OCI-LY7 (cell line): ENCODE measurements around the gene TEKTIP1. TPM values are rescaled to one million over a fixed set of nuclear protein-coding genes. Genes with fewer than 3 reads are reported as not detected.

Experiments
- BruUV-seq: library from RNA; stranded (reverse); fragments of 400-500 nt; replicated peaks from 2 replicates; lab custom pipeline; 2021; lab: Mats Ljungman, UMichigan
- CTCF ChIA-PET: fragments of 300-600 bp; sonication (Branson Sonifier 250); formaldehyde crosslinking; loops from one replicate; lab custom pipeline; 2022; ENCODE audit warnings: antibody characterized with exemption; ENCODE audit not compliant: unreplicated experiment; lab: Charles Lee
- POLR2A ChIA-PET: fragments of 300-600 bp; sonication (Branson Sonifier 250); formaldehyde crosslinking; loops from one replicate; lab custom pipeline; 2022; ENCODE audit warnings: antibody characterized with exemption; lab: Charles Lee
- DNase-seq: peaks from one replicate; pipeline ENCODE4 v3.0.0-alpha.2; 2015; ENCODE audit warnings: low spot score
- H2AFZ ChIP-seq: fragments of 200-600 bp; sonication (generic), shearing (Covaris generic); 2 replicates; pipeline ENCODE4 v1.6.1; 2014; ENCODE audit warnings: mild to moderate bottlenecking, antibody characterized with exemption, low read length, moderate library complexity
- H3K27ac ChIP-seq: fragments of 200-600 bp; sonication (generic); 2 replicates; pipeline ENCODE4 v1.5.1; 2014; ENCODE audit warnings: mixed run types, low read depth, mild to moderate bottlenecking, moderate library complexity, low read length, inconsistent platforms; ENCODE audit not compliant: poor library complexity, severe bottlenecking
- H3K36me3 ChIP-seq: fragments of 200-600 bp; sonication (generic); 2 replicates; pipeline ENCODE4 v1.6.1; 2014; ENCODE audit warnings: mild to moderate bottlenecking, antibody characterized with exemption, low read length, moderate library complexity, mixed read lengths; ENCODE audit not compliant: insufficient read depth
- H3K4me1 ChIP-seq: fragments of 200-600 bp; sonication (generic); 2 replicates; pipeline ENCODE4 v1.5.1; 2014; ENCODE audit warnings: mild to moderate bottlenecking, low read length; ENCODE audit not compliant: insufficient read depth, poor library complexity, severe bottlenecking
- H3K4me2 ChIP-seq: fragments of 200-600 bp; sonication (generic); 2 replicates; pipeline ENCODE4 v1.6.1; 2014; ENCODE audit warnings: mild to moderate bottlenecking, low read length
- H3K4me3 ChIP-seq: fragments of 200-600 bp; sonication (generic); 2 replicates; pipeline ENCODE4 v1.5.1; 2014; ENCODE audit warnings: mild to moderate bottlenecking, low read depth, low read length; ENCODE audit not compliant: poor library complexity, severe bottlenecking
- H3K79me2 ChIP-seq: fragments of 200-600 bp; sonication (generic); 2 replicates; pipeline ENCODE4 v1.6.1; 2016; ENCODE audit warnings: low read depth, mild to moderate bottlenecking, low read length, moderate library complexity, mixed read lengths; ENCODE audit not compliant: insufficient read depth
- H3K9me2 ChIP-seq: fragments of 200-600 bp; sonication (generic); 2 replicates; pipeline ENCODE4 v1.6.1; 2016; ENCODE audit warnings: mild to moderate bottlenecking, low read length, mixed read lengths; ENCODE audit not compliant: insufficient read depth
- H3K9me3 ChIP-seq: fragments of 200-600 bp; sonication (generic); 2 replicates; pipeline ENCODE4 v1.6.1; 2014; ENCODE audit warnings: mild to moderate bottlenecking, mixed run types, low read length, mixed read lengths
- H4K20me1 ChIP-seq: fragments of 200-600 bp; sonication (generic); 2 replicates; pipeline ENCODE4 v1.6.1; 2014; ENCODE audit warnings: mild to moderate bottlenecking, antibody characterized with exemption, low read length, moderate library complexity, mixed read lengths; ENCODE audit not compliant: insufficient read depth
- EZH2phosphoT487 ChIP-seq: fragments of 200-600 bp; sonication (generic); IDR thresholded peaks from 2 replicates; pipeline ENCODE4 v1.6.1; 2018; ENCODE audit warnings: low read depth, borderline replicate concordance, mild to moderate bottlenecking, mixed run types, antibody characterized with exemption, low read length, moderate library complexity, mixed read lengths
- intact Hi-C: fragments of 100-400 bp; cut with micrococcal nuclease; formaldehyde crosslinking; loops from one replicate; pipeline ENCODE4 v1.10.0; 2022; ENCODE audit not compliant: unreplicated experiment
- total RNA-seq, 2 experiments: library from RNA; depleted of rRNA in 1 of 2; stranded (reverse); fragments of >200 nt in 1 of 2; shearing (Covaris generic) in 1 of 2; gene quantifications; 2 replicates each; pipeline ENCODE4 v1.2.3, GENCODE V29; 2014 to 2022
- TF ChIP-seq, protein P1 (sequence below): fragments of 200-600 bp; sonication (generic); conservative IDR thresholded peaks from 2 replicates; pipeline ENCODE4 v1.5.1; 2014; ENCODE audit warnings: mild to moderate bottlenecking, antibody characterized with exemption, low read length, moderate library complexity, mixed read lengths

TEKTIP1 gene
- total RNA-seq, 2 experiments from 2014 or later = 0.44 to 7.0 TPM

DNA sequence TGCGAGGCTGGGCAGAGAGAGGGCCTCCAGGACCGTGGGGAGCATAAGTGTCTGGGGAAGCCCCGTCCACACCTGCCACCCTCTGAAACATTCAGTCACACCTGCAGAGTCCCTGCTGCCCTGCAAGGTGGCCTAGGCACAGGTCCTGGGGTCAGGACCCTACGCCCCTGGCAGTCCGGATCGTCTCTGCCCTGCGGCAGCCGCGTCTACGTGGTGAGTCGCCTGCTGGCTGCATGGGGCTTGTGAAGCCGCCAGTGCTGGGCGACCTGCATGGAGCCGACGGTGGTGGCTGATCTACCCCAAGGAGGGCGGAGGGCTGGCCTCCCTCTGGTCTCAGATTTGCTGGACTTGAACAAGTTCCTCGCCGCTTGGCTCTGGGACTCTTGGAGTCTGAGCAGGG lies 19.8 kb upstream of the TEKTIP1 start:
- BruUV-seq = no TSS peak
- Histone ChIP-seq H3K4me1 (peaks cover 16% of the 10 kb centered on the region), H3K27ac (no peak overlapping the region), H3K4me3 (no peak overlapping the region), H3K9me2 (no peaks in the 10 kb centered on the region), H3K4me2 (no peak overlapping the region), H3K79me2 (peaks cover 4% of the 10 kb centered on the region; the same call in 1 of the 2 replicates), H3K36me3 (peaks cover 48% of the 10 kb centered on the region), H3K9me3 (no peaks in the 10 kb centered on the region), H2AFZ (no peak overlapping the region), H4K20me1 (no peaks in the 10 kb centered on the region)
- no peak for DNase-seq
- intact Hi-C loops = no loop called here
- POLR2A ChIA-PET = no interaction called here
- TF ChIP-seq, protein P1, sequence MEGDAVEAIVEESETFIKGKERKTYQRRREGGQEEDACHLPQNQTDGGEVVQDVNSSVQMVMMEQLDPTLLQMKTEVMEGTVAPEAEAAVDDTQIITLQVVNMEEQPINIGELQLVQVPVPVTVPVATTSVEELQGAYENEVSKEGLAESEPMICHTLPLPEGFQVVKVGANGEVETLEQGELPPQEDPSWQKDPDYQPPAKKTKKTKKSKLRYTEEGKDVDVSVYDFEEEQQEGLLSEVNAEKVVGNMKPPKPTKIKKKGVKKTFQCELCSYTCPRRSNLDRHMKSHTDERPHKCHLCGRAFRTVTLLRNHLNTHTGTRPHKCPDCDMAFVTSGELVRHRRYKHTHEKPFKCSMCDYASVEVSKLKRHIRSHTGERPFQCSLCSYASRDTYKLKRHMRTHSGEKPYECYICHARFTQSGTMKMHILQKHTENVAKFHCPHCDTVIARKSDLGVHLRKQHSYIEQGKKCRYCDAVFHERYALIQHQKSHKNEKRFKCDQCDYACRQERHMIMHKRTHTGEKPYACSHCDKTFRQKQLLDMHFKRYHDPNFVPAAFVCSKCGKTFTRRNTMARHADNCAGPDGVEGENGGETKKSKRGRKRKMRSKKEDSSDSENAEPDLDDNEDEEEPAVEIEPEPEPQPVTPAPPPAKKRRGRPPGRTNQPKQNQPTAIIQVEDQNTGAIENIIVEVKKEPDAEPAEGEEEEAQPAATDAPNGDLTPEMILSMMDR = no peak
- CTCF ChIA-PET = no interaction called here

DNA sequence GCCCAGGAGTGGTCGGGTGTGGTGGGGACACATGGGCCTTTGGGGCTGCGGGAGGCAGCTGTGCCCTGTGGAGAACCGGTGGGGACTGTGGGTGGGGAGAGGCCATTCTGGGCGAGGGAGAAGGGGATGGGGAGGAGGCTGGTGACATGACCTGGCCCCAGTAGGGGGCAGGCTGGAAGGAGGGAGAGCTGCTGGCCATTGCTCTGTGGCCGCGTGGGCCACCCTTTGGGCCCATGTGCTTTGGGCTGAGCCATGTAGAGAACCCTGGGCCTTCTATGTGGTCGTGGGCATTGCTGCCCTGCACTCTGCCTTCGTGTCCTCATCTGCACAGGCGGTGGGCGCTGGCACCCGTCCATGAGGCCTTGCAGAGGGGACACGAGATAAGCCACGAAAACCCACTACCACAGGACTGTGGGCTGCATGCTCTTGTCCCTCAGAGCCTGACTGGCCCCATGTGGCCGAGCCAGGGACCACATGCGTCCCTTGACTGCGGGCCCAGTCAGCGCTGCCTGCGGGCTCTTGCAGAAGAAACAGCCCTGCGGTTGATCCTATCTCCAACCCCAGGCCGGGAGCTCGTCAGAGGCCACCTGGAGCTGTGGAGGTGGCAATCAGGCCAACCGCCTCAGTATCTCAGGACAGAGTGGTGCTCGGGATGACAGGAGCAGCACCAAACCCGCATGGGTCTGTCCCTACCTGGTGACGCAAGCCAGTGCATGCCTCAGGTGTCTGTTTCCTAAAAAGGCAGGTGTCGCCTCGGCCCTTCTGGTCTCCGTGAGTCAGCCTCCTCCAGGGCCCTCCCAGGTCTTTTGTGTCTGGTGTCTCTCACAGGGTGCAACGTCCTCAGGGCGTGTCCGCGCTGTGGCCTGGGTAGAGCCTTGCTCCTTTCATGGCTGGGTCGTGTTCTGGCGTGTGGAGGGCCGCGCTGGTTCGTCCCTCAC lies 18.5 kb upstream of the TEKTIP1 start:
- no peak overlapping the region for H3K4me2 ChIP-seq
- TF ChIP-seq, protein P1 = no peak
- no peak for TF ChIP-seq EZH2phosphoT487
- H4K20me1 ChIP-seq = no peaks in the 10 kb centered on the region
- no peak for DNase-seq
- H3K36me3 ChIP-seq = peaks cover 57% of the 10 kb centered on the region
- H2AFZ ChIP-seq = no peak overlapping the region
- no peak overlapping the region for H3K27ac ChIP-seq
- H3K4me3 ChIP-seq = no peak overlapping the region
- no peaks in the 10 kb centered on the region for H3K9me3 ChIP-seq
- ChIA-PET CTCF (no interaction called here), POLR2A (no interaction called here)
- H3K79me2 ChIP-seq = peaks cover 4% of the 10 kb centered on the region; the same call in 1 of the 2 replicates
- peaks cover 16% of the 10 kb centered on the region for H3K4me1 ChIP-seq
- no peaks in the 10 kb centered on the region for H3K9me2 ChIP-seq
- intact Hi-C loops = no loop called here
- no TSS peak for BruUV-seq

DNA sequence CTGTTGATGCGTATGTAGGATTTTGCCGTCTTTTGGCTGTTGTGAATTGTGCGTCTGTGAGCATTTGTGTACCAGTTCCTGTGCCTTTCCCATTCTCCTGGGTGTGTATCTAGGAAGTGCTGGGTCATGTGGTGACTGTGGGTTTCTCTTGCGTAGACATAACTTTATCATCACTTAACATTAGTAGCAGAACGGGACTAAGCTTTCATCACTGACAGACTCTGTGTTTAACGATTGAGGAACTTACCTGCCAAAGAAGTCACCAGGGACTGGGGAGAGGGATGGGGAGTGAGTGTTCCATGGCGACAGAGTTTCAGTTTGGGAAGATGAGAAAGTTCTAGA lies 17.9 kb upstream of the TEKTIP1 start:
- BruUV-seq = no TSS peak
- POLR2A ChIA-PET = no interaction called here

More for the DNA sequence above, 17.9 kb upstream of the TEKTIP1 start:
- intact Hi-C loops = no loop called here
- Histone ChIP-seq H3K79me2 (peaks cover 4% of the 10 kb centered on the region; the same call in 1 of the 2 replicates), H3K9me3 (no peaks in the 10 kb centered on the region), H3K36me3 (peaks cover 60% of the 10 kb centered on the region), H4K20me1 (no peaks in the 10 kb centered on the region), H2AFZ (no peak overlapping the region), H3K27ac (no peak overlapping the region), H3K4me1 (peaks cover 12% of the 10 kb centered on the region), H3K9me2 (no peaks in the 10 kb centered on the region), H3K4me3 (no peak overlapping the region), H3K4me2 (no peak overlapping the region)
- no peak for TF ChIP-seq EZH2phosphoT487
- TF ChIP-seq, protein P1 = no peak
- CTCF ChIA-PET = no interaction called here
- DNase-seq = no peak
